ENCODE measurements around the gene THEM5.
"Not testable (repeated sequence)": the region's sequence is repeated elsewhere in the genome, so short reads cannot be mapped to it uniquely, and the experiment has no call there.

DNA sequence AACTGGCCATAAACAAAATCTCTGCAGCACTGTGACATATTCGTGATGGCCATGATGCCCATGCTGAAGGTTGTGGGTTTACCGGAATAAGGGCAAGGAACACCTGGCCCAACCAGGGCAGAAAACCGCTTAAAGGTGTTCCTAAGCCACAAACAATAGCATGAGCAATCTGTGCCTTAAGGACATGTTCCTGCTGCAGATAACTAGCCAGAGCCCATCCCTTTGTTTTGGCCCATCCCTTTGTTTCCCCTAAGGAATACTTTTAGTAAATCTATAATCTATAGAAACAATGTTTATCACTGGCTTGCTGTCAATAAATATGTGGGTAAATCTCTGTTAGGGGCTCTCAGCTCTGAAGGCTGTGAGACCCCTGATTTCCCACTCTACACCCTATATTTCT, 47.3 kb upstream of the THEM5 start:
- TF ChIP-seq, protein P1, sequence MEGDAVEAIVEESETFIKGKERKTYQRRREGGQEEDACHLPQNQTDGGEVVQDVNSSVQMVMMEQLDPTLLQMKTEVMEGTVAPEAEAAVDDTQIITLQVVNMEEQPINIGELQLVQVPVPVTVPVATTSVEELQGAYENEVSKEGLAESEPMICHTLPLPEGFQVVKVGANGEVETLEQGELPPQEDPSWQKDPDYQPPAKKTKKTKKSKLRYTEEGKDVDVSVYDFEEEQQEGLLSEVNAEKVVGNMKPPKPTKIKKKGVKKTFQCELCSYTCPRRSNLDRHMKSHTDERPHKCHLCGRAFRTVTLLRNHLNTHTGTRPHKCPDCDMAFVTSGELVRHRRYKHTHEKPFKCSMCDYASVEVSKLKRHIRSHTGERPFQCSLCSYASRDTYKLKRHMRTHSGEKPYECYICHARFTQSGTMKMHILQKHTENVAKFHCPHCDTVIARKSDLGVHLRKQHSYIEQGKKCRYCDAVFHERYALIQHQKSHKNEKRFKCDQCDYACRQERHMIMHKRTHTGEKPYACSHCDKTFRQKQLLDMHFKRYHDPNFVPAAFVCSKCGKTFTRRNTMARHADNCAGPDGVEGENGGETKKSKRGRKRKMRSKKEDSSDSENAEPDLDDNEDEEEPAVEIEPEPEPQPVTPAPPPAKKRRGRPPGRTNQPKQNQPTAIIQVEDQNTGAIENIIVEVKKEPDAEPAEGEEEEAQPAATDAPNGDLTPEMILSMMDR (IDR thresholded peaks at IDR 0.05 in 2 of 3, conservative IDR thresholded peaks at IDR 0.05 in 1 of 3; ENCODE audit: borderline replicate concordance in 1 of 3, insufficient read depth in 1 of 3, low read depth in 2 of 3, low read length in 2 of 3) = not testable (repeated sequence)
- not testable (repeated sequence) for TF ChIP-seq EZH2 (IDR thresholded peaks at IDR 0.05); EGR1 (IDR thresholded peaks at IDR 0.05; ENCODE audit: low read depth); POLR2A (IDR thresholded peaks at IDR 0.05; ENCODE audit: borderline replicate concordance, extremely low read depth, insufficient read depth, insufficient read length); POLR2AphosphoS5 (IDR thresholded peaks at IDR 0.05; ENCODE audit: low read depth, low read length); SRF (IDR thresholded peaks at IDR 0.05; ENCODE audit: low read depth)
- TF ChIP-seq, protein P2, sequence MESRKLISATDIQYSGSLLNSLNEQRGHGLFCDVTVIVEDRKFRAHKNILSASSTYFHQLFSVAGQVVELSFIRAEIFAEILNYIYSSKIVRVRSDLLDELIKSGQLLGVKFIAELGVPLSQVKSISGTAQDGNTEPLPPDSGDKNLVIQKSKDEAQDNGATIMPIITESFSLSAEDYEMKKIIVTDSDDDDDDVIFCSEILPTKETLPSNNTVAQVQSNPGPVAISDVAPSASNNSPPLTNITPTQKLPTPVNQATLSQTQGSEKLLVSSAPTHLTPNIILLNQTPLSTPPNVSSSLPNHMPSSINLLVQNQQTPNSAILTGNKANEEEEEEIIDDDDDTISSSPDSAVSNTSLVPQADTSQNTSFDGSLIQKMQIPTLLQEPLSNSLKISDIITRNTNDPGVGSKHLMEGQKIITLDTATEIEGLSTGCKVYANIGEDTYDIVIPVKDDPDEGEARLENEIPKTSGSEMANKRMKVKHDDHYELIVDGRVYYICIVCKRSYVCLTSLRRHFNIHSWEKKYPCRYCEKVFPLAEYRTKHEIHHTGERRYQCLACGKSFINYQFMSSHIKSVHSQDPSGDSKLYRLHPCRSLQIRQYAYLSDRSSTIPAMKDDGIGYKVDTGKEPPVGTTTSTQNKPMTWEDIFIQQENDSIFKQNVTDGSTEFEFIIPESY (IDR thresholded peaks at IDR 0.05; ENCODE audit: extremely low read depth, insufficient replicate concordance, low read length) = not testable (repeated sequence)
- TF ChIP-seq, protein P3, sequence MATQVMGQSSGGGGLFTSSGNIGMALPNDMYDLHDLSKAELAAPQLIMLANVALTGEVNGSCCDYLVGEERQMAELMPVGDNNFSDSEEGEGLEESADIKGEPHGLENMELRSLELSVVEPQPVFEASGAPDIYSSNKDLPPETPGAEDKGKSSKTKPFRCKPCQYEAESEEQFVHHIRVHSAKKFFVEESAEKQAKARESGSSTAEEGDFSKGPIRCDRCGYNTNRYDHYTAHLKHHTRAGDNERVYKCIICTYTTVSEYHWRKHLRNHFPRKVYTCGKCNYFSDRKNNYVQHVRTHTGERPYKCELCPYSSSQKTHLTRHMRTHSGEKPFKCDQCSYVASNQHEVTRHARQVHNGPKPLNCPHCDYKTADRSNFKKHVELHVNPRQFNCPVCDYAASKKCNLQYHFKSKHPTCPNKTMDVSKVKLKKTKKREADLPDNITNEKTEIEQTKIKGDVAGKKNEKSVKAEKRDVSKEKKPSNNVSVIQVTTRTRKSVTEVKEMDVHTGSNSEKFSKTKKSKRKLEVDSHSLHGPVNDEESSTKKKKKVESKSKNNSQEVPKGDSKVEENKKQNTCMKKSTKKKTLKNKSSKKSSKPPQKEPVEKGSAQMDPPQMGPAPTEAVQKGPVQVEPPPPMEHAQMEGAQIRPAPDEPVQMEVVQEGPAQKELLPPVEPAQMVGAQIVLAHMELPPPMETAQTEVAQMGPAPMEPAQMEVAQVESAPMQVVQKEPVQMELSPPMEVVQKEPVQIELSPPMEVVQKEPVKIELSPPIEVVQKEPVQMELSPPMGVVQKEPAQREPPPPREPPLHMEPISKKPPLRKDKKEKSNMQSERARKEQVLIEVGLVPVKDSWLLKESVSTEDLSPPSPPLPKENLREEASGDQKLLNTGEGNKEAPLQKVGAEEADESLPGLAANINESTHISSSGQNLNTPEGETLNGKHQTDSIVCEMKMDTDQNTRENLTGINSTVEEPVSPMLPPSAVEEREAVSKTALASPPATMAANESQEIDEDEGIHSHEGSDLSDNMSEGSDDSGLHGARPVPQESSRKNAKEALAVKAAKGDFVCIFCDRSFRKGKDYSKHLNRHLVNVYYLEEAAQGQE (IDR thresholded peaks at IDR 0.05; ENCODE audit: low read depth) = not testable (repeated sequence)
